HG03159 (cell line): ENCODE measurements around the gene SLC38A11.
"Not testable (repeated sequence)": the region's sequence is repeated elsewhere in the genome, so short reads cannot be mapped to it uniquely, and the experiment has no call there.

ENCODE experiments used
- ATAC-seq: cut with Tn5 transposase; IDR thresholded peaks from one replicate; pipeline ENCODE4 v1.9.1; 2021; ENCODE audit warnings: mild to moderate bottlenecking, moderate library complexity; ENCODE audit not compliant: unreplicated experiment

SLC38A11 gene

DNA sequence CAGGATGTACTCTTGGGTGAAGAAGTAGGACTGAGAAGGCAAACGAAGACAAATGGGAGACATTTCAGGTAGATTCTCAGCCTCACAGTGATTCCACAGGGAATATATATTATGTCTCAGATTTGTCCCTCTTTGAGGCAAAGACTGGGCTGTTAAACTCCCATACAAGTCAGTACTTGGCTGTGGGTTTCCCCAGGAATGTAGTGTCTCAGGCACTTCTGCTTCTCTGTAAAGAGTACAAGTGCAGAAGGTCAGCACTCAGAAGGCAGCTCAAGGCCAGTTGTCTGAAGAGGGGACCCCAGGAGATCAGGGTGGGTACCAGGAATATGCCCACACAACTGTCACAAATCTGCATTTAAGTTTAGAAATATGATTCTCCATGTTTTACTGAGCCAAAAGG is 73.8 kb downstream of the SLC38A11 start:
- ATAC-seq, result no peak

DNA sequence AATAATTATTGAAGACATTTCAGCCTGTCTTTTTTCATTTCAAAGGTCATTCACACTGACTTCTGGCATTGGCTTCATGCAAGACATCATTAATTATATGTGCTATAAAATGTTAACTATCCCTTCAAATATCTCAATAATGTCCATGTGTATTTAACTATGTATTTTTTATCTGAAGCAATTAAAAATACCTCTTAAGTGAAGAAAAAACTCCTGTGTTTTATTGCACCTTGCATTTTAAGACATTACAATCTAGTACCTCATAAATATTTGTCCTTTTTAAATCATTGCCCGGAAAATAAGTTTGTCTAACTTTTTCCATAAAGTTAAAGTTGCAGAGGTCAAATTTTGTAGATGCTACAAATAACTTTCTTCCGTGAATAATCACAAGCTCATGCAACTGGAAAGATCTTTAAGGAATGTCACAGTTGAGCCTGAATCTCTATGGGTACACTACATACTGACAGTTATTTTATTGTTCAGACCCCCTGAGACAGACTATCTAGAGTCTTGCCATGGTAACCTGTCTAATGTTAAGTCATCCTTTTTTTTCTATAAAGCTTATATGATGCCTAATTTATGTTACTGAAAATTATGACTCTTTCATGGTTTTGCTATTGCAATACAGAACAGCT is 75.3 kb downstream of the SLC38A11 start:
- no peak for ATAC-seq

DNA sequence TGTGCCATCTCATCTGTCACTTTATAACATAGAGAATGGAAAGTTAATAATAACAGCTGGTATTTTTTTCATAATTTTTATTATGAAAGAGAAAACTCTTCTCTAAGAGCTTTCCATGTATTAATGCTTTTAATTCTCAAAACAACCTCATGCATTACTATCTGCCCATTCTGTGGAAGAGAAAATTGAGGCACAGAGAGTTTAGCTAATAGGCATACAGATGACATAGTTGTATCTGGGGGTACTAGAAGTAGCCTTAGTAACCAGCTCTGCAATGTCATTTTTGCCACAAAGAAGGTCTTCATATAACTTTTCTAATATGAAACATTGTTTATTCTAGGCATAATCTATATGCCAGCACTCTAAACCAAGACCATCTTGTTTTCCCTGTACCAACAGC is 77.4 kb downstream of the SLC38A11 start:
- no peak for ATAC-seq

DNA sequence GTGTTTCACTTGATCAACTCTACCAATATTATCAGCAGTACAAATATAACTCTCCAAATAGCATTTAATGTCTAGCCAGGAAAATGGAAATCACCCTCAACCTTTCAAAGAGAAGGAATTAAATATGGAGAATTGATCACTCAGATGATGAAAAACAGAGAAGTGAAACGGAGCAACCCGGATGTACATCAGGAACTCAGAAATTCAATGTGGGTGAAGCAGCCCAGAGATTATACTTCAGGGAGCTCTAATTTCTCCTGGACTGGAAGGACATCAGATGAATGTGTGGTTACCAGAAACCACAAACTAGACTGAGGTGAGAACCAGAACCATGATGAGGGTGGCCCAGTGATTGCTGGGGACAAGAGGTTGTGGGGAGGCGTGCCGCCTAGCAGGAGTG is 78.2 kb downstream of the SLC38A11 start:
- ATAC-seq, result no peak

DNA sequence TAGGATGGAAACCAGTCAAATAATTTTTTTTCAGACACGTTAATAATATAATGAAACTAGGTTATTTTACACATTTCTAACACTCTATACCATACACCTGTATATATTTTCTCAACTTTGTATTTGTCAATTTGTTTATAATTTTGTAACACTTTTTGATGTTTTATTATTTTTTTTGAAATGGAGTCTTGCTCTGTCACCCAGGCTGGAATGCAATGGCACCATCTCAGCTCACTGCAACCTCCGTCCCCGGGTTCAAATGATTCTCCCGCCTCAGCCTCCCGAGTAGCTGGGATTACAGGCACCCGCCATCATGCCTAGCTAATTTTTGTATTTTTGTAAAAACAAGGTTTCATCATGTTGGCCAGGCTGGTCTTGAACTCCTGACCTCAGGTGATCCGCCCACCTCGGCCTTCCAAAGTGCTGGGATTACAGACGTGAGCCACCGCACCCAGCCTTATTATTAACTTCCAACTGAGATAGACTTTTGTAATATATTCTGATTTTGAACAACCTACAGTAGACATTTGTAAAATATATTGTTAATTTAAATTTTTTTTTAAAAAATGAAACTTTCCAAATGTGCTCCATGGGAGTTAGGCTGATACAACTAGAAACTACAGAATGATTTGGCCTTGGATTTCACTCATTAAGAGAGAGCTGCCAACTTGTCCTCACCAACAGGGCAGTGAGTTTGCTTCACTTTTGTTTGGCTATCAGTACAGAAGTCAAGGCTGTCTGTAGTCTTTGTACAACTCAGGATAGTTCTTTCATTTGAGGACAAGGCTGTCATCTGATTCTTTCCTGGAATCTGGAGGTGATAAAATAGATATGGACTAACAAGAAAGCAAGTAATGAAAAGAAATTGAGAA is 79.8 kb downstream of the SLC38A11 start:
- ATAC-seq, result no peak

DNA sequence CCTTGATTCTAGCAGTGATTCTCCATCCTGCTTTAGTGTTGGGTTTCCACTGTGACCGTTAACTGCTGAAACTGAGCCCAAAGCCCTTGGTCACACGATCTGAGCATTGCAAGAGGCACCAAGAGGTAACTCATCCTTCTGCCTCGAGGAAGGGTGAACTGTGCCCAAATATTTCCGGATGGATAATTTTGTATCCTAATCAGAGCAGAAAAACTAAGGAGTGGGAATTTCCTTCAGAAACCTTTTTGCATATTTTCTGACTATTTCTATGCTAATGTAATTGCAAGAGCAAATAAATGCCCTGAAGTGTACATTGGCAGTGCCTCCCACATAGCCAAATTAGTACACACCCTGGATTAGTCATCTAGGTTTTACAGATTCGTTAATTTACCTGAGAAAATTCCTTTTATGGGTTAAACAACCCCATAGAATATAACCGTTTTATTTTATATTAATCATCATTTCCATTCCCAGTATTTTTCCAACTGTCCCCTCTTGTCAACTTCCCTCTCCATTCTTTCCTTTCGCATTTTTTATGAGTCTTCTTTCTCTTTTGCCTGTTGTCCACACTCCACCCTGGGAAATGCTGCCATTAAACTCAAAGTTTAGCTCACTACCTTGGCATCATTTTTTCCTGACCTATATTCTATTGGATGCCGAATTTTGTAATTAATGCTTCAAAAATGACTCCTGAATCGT is 82.0 kb downstream of the SLC38A11 start:
- no peak for ATAC-seq

DNA sequence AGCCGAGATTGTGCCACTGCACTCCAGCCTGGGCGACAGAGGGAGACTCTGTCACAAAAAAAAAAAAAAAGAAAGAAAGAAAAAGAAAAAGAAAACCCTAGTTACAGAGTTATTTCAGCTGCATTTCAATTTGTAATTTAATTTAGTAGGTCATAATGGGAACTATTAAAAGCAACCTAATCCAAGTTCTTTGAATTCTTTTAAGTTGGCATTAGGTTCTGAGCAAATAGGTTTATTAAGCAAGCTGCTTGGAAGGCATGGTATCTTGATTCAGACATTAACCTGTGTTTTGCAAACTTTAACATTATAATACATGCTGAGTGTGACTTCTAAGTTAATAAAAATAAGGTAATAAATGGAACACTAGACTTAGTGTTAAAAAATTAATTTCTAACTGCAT is 83.9 kb downstream of the SLC38A11 start:
- ATAC-seq, result no peak

DNA sequence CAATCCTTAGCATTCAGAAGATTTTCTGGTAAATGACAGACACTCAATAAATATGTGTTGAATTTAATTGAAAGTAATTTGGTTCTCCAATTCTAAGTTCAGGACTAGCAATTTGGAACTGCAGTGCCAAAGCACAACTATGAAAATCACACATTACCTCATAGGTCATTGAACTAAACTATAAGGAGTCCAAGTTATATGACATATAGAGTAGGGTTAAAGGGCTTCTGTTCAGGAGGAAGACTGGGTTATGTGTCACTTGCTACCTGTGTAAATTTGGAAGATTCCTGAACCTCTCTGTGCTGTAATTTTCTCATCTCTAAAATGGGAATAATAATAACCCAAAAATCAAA is 85.9 kb downstream of the SLC38A11 start:
- no peak for ATAC-seq

DNA sequence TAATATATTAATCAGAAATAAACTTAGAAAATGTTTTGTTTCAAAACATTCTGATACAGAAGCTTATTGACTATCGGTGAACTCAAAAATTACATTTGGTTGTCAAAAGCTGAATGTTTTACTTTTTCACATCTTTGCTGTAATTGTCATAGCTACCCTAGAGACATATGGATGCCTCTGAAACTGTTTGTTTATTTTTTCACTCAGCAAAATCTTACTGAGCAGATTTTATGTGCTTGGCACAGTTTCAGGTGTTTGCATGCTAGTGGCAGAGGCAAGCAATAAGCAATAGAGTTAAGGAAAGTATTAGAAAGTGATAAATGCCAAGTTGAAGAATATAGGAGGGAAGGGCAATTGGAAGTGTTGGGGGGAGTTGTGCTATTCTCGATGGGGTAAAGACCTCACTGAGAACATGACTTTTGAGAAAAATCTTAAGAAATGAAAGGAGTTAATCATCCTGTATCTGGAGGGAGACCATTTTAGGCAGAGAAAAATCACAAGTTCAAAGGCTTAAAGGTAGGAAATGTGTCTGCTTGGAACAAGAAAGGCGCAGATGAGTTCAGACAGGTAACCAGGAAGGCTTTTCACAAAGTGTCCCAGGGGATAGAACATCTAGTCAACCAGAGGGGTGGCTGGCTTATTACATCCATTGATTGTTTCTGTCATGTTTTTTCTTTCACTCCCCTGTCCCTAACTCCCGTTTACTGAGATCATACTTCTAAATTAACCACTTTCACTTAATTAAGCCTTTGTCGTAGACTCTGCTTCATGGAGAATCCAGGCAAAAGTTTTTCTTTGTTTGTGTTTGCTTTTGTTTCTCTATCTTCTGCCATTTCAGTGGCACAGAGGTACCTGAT is 86.5 kb downstream of the SLC38A11 start:
- no peak for ATAC-seq

DNA sequence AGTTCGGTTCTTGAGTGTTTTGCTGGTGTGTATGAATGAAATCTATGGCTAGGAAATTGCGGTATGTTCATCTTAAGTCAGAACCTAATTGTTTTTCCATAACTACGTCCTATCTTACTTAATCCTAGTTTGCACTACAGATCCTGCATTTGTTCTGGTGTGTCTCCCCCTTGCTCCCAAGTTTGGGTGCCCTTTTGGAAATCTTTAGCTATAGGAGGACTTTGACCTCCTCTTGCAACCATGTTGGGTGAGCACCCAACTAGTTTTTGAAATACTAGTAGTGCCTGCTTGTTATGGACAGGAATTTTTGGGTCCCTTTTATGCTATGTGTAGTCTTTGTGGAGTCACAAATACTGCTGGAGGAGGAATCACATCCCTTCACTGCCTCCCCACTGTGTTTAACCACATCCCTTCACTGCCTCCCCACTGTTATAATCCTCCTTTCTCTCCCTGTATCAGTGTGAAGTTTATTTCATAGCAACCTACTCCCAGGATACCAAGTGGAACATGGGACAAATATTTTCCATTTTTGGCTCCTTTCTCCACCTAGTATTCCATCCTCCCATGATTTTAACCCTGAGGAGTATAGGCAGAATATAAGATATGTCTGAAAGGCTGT is 87.4 kb downstream of the SLC38A11 start:
- no peak for ATAC-seq

DNA sequence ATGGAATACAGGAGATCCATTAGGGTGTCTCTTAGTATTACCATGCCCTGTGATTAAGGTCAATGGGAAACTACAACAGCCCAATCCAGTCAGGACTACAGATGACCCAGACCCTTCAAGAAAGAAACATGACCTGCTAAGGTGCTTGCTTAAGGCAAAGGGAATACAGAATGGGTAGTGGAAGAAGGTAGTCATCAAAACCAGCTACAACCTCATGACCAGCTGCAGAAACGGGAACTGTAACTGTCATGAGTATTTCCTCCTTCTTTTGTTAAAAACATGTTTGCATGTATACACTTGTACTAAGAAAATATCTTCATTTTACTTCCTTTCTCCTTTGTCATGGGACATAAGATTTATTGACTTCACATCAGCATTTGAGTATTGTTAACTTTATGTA is 88.9 kb downstream of the SLC38A11 start:
- not testable (repeated sequence) for ATAC-seq

DNA sequence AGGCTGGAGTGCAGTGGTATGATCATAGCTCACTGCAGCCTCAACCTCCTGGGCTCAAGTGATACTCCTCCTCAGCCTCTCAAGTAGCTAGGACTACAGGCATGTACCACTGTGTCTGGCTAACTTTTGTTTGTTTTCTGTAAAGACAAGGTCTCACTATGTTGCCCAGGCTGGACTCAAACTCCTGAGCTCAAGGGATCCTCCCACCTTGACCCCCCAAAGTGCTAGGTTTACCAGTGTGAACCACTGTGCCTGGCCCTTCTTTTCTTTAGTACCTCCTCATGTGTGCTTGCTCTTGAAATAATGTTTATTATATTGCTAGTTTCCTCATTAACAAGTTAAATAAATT is 94.7 kb downstream of the SLC38A11 start:
- ATAC-seq, result no peak

DNA sequence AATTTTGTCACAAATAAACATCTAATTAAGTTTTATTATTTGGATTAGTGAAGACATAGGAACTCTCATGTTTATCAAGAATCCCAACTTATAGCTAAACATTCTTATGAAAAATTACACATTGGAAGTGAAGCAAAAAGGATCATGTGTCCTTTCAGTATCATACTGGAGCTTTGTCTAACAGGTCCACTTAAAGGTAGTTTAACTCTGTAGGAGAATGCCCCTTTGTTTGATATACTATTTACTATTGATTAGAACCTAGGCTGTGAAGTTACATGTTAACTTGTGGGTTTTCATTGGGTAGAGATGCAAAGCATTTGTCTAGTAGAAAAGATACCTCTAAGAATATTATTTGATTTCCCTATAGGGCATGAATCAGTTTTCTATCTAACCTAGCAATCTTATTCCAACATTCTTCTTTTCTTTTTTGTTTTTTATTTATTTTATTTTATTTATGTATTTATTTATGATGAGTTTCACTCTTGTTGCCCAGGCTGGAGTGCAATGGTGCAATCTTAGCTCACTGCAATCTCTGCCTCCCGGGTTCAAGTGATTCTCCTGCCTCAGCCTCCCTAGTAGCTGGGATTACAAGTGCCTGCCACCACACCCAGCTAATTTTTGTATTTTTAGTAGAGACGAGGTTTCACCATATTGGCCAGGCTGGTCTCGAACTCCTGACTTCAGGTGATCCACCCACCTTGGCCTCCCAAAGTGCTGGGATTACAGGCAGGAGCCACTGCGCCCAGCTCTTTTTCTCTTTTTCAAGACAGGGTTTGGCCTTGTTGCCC is 95.2 kb downstream of the SLC38A11 start:
- ATAC-seq, result not testable (repeated sequence)

DNA sequence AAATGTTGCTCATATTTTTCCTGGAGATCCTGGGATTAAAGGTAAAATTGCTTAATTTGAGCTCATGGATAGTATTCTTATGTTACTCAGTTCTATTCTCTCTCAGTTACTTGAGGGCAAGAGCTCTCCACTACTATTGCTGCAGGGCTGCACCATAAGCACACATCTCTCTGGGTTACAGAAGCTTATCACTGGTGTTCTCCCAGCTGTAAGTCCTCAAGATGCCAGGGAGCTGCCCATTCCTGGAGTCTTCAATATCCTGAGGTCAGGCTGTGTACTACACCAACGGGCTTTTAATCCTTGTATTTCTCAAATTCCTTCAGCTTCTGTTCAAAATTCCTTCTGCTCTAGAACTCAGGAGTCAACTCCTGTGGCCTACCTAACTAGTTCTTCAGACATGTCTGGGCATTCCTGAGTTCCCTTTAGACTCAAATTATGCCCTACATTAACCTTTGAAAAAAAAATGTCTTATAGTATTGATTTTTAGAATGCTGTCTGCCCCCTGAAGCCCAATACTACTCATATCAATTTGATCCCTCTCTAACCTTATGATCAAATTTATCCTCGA is 96.0 kb downstream of the SLC38A11 start:
- ATAC-seq, result no peak

DNA sequence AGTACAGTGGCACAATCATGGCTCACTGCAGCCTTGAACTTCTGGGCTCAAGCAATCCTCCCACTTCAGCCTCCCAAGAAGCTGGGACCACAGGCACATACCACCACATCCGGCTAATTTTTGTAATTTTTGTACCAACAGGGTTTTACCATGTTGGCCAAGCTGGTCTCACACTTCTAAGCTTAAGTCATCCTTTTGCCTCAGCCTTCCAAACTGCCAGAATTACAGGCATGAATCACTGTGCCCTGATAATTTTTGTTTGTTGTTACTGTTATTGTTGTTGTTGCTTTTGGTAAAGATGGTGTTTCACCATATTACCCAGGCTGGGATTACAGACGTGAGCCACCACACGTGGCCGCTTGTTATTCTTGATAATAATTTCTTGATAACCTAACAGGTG is 103.2 kb downstream of the SLC38A11 start:
- ATAC-seq, result no peak

DNA sequence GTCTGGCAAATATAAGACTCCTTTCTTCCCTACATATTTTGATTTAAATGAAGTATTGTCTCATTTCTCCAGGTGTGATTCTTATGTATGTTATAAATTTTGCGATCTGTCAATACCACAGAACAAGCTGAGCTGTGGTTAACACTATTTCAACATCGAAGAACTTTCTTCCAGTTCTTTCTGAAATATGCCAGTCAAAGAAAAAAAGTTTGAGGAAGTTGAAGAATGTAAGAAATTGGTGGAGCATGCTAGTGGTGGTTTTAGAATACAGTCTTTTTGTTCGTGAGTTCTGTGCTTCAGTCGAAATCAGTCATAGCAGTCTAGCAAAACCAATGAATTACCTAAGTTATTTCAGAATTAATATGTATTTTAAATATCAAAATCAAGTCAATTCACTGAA is 105.1 kb downstream of the SLC38A11 start:
- no peak for ATAC-seq

DNA sequence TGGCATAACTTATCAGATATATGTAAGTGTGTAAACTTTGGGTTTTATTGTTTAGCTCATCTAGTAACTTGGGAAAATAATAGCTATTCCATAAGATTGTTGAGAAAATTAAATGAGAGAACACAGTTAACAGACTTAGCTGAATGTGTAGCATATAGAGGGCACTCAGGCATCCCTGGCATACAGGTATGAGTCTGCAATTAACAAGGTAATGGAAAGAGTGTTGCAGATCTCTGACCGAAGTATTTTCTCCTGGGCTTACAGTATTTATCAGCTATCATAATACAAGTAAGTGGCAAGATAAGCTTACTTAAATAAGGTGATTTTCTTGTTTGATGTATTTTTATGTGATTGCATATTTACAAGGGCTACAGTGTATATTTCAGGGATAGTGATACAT is 105.8 kb downstream of the SLC38A11 start:
- ATAC-seq, result no peak

DNA sequence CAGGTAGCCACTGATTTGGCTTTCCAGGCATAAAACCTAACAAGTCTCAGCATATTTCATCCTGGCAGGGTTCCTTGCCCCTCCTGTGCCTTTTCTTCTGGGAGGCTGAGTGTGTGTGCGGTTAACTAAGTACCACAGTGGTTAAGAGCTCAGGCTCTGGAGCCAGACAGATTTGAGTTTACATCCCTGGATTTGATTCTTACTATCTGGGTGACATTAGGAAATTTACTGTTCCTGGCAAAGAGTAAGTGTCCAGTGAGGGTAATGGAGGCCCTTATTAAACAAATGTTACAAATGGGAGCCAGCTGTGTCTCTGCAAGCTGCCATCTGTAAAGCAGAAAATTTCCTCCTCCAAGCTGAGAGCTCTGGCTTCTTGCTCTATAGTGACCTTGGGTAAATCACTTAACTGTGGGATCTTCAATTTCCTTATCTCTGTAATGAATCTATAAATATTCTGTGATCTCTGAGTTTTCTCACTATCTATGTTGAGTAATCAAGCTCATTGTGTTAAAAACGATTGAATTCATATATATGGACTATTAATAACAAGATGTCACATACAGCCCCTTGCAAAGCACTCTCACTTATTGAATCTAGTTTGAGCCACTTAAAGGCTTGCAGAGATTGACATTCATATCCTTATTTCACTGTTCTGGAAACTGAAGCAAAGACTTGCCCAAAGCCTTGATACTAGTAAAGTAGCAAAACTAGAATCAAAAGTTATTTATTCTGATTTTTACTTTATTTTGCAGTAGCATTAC is 107.2 kb downstream of the SLC38A11 start:
- ATAC-seq, result no peak

DNA sequence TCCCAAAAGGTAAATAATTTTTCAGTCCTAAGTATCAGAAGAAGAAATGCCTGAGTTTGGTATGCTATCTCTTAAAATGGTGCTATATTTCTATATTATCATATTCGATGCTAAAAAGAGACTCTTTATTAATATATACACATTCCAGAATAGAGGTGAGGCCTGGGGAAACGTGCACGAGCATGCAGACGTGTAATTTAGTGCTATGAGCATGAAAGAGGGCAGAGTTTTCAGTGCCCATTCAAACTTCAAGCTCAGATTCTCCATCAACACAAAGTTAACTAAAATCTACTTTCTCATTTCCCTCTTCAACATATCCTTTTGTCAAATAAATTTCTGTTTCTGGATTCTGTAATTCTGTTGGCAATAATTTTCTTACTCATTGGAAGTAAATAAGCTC is 108.0 kb downstream of the SLC38A11 start:
- no peak for ATAC-seq
